K562 treated with DMSO at 1 percent for 24 hours (cell line): ENCODE measurements around the gene GPATCH11. TPM values are rescaled to one million over a fixed set of nuclear protein-coding genes. Genes with fewer than 3 reads are reported as not detected.

Experiments
- total RNA-seq: library from RNA; unstranded; fragments of 300-600 nt; gene quantifications from 2 replicates; pipeline ENCODE4 v1.2.3, GENCODE V29; 2022; ENCODE audit warnings: low read depth; ENCODE audit not compliant: insufficient read depth

GPATCH11 gene
- 8.3 and 8.7 TPM in 2 replicates for total RNA-seq

GRCh38 chr2:37083873-37084794 is at the start of gene GPATCH11, which contains the start of gene HEATR5B:
GPATCH11 (plus strand) TSS chr2:37084518; CDS start chr2:37088382, 3,864 bp downstream.
HEATR5B (minus strand) TSS chr2:37084372; CDS start chr2:37083414, 958 bp downstream.

Other genes starting within 250 kb of the GPATCH11 start
- 8.0 and 9.6 TPM in 2 replicates for gene STRN, start 118.0 kb upstream of the GPATCH11 start, total RNA-seq
- 8.0 and 9.4 TPM in 2 replicates for gene HEATR5B, start 146 bp upstream of the GPATCH11 start, total RNA-seq
- 8.2 and 8.5 TPM in 2 replicates for gene EIF2AK2, start 72.5 kb downstream of the GPATCH11 start, total RNA-seq
- gene SULT6B1, start 104.2 kb downstream of the GPATCH11 start, total RNA-seq = not detected in 2 replicates
- gene CEBPZOS, start 112.0 kb downstream of the GPATCH11 start, total RNA-seq = 16.7 and 19.1 TPM in 2 replicates
- 24.1 and 40.8 TPM in 2 replicates for gene CEBPZ, start 147.1 kb downstream of the GPATCH11 start, total RNA-seq
- 7.5 and 8.4 TPM in 2 replicates for gene NDUFAF7, start 147.1 kb downstream of the GPATCH11 start, total RNA-seq
- 8.2 and 8.8 TPM in 2 replicates for gene PRKD3, start 240.3 kb downstream of the GPATCH11 start, total RNA-seq